ENCODE results near the gene TNRC6A.
"Not testable (repeated sequence)": the region's sequence is repeated elsewhere in the genome, so short reads cannot be mapped to it uniquely, and the experiment has no call there.

Gene TNRC6A

DNA sequence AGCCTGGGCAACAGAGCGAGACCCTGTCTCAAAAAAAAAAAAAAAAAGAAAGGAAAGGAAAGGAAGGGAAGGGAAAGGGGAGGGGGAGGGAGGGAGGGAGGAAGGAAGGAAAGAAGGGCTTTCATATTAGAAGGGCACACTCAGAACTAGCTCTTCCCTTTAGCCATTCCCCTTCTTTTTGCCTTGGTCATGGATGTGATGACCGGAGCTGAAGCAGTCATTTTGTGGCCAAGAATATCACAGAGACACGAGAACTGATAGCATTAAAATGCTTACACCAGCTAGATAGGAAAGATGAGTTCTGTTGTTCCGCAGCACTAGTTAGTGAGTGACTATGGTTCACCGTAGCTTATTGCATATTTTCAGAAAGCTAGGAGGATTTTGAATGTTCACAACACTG, 32.8 kb upstream of the TNRC6A start:
- Histone ChIP-seq H3K9ac (ENCODE audit: low read length in 2 of 2) (no peak overlapping the region), H3K9me3 (ENCODE audit: control insufficient read depth in 2 of 2, low read length in 2 of 2) (no peaks in the 10 kb centered on the region), H3K27me3 (ENCODE audit: control insufficient read depth in 1 of 2, insufficient read depth in 2 of 2, low read length in 2 of 2) (no peaks in the 10 kb centered on the region), H3K27ac (ENCODE audit: low read length) (no peak overlapping the region), H3K4me1 (ENCODE audit: control insufficient read depth, insufficient read depth, low read length) (peaks cover 10% of the 10 kb centered on the region), H3K4me3 (ENCODE audit: low read length in 2 of 2) (no peak overlapping the region), H3K36me3 (ENCODE audit: control insufficient read depth in 2 of 2, insufficient read depth in 2 of 2, low read length in 2 of 2) (no peaks in the 10 kb centered on the region)

DNA sequence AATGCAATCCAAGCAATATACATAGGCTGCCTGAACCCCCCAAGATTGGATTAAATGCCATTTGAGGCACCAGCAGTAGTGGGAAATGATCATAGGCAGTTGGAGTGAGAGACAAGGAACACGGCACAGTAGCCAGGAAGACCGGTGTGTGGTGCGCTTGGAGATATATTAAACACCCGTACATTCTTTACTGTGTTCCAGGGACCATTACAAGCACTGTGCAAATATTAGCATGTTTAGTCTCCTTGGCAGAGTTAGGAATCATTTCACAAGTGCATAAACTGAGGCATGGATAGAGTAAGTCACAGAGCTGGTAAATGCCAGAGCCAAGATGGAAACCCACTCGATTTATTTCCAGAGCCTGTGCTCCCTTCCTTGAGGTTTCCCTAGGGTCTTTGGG, 31.1 kb upstream of the TNRC6A start:
- Histone ChIP-seq H3K27me3 (ENCODE audit: control insufficient read depth in 1 of 2, insufficient read depth in 2 of 2, low read length in 2 of 2) (no peaks in the 10 kb centered on the region), H3K9me3 (ENCODE audit: control insufficient read depth in 2 of 2, low read length in 2 of 2) (no peaks in the 10 kb centered on the region), H3K9ac (ENCODE audit: low read length in 2 of 2) (no peak overlapping the region), H3K36me3 (ENCODE audit: control insufficient read depth in 2 of 2, insufficient read depth in 2 of 2, low read length in 2 of 2) (no peaks in the 10 kb centered on the region), H3K4me3 (ENCODE audit: low read length in 2 of 2) (no peak overlapping the region), H3K27ac (ENCODE audit: low read length) (no peak overlapping the region), H3K4me1 (ENCODE audit: control insufficient read depth, insufficient read depth, low read length) (peaks cover 12% of the 10 kb centered on the region)

DNA sequence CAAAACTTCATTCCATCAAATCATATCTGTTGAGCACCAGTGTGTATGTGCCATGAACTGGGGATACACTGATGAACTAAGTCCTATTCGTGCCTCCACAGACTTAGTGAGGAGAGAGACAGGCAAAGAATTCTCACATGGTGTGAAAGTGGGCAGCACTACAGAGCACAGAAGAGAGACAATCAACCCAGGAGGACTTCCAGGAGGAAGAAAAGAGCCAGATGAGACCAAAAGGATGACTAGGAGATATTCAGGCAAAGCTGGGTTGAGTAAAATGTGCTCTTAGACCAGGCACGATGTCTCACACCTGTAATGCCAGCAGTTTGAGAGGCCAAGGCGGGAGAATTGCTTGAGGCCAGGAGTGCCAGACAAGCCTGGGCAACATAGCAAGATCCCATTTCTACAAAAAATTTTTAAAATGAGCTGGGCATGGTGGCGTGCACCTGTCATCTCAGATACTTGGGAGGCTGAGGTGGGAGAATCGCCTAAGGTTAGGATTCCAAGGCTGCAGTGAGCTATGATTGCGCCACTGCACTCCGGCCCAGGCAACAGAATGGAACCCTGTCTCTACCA, 30.2 kb upstream of the TNRC6A start:
- Histone ChIP-seq H3K4me1 (ENCODE audit: control insufficient read depth, insufficient read depth, low read length) (peaks cover 12% of the 10 kb centered on the region), H3K27ac (ENCODE audit: low read length) (peak overlapping the region; percentile 37), H3K9me3 (ENCODE audit: control insufficient read depth in 2 of 2, low read length in 2 of 2) (no peaks in the 10 kb centered on the region), H3K36me3 (ENCODE audit: control insufficient read depth in 2 of 2, insufficient read depth in 2 of 2, low read length in 2 of 2) (no peaks in the 10 kb centered on the region), H3K27me3 (ENCODE audit: control insufficient read depth in 1 of 2, insufficient read depth in 2 of 2, low read length in 2 of 2) (no peaks in the 10 kb centered on the region), H3K9ac (ENCODE audit: low read length in 2 of 2) (no peak overlapping the region), H3K4me3 (ENCODE audit: low read length in 2 of 2) (no peak overlapping the region)

DNA sequence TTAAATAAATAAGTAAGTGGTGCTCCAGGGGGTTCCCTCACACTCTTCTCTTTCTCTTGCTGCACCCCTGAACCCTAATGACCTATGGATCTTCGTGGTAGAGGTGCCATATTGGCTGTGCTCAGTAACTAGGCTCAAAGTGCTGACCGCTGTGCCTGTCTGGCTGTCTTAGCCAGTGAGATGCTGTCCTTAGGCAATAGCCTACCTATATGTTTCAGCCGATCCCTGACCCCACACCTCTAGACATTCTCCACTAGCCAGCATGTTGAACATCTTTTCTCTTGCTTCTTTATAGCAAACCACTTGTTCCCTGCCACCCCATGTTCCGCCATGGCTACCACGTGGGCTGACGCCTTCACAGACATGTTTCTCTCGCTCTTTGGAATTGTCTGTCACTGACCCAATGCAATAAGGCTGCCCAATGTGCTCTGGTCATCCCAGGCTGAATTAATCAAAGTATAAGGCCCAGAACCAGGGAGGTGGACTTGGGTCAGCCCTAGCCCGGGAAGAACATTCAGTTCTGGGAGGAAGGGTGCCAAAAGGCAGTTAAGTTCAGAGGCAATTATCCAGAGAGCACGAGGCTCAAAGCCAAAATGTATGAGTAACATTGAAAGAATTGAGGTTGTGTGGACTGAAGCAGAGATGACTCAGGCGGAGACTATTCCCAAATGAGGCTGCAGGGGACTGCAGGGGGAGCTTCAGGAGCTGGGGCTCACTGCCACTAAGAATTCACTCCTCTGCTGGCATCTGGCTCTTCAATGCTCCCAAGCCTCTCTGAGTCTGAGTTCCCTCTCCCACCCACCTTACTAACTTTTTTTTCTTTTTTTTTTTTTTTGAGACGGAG, 28.7 kb upstream of the TNRC6A start:
- Histone ChIP-seq H3K9ac (ENCODE audit: low read length in 2 of 2) (peak overlapping the region in 1 of 2 donors; percentile 21), H3K4me3 (ENCODE audit: low read length in 2 of 2) (no peak overlapping the region), H3K36me3 (ENCODE audit: control insufficient read depth in 2 of 2, insufficient read depth in 2 of 2, low read length in 2 of 2) (no peaks in the 10 kb centered on the region), H3K27ac (ENCODE audit: low read length) (peak overlapping the region; percentile 90), H3K27me3 (ENCODE audit: control insufficient read depth in 1 of 2, insufficient read depth in 2 of 2, low read length in 2 of 2) (no peaks in the 10 kb centered on the region), H3K9me3 (ENCODE audit: control insufficient read depth in 2 of 2, low read length in 2 of 2) (no peaks in the 10 kb centered on the region), H3K4me1 (ENCODE audit: control insufficient read depth, insufficient read depth, low read length) (peaks cover 12% of the 10 kb centered on the region)

DNA sequence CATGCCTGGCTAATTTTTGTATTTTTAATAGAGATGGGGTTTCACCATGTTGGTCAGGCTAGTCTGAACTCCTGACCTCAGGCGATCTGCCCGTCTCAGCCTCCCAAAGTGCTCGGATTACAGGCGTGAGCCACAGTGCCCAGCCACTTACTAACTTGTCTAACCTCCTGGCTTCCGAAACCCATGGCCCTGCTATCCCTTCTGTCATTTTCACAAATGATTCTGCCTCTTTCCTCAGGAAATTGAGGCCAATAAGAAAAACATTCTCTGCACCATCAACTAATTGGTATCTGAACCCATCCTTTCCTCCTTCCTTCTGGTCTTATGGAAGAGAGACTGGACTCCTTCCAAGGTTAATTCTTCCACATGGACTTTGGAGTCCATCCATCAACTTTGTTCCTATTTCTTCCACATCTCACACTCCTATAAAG, 27.9 kb upstream of the TNRC6A start:
- Histone ChIP-seq H3K27ac (ENCODE audit: low read length) (peak overlapping the region; percentile 90), H3K9ac (ENCODE audit: low read length in 2 of 2) (peak overlapping the region in 1 of 2 donors; percentile 3), H3K36me3 (ENCODE audit: control insufficient read depth in 2 of 2, insufficient read depth in 2 of 2, low read length in 2 of 2) (no peaks in the 10 kb centered on the region), H3K9me3 (ENCODE audit: control insufficient read depth in 2 of 2, low read length in 2 of 2) (no peaks in the 10 kb centered on the region), H3K27me3 (ENCODE audit: control insufficient read depth in 1 of 2, insufficient read depth in 2 of 2, low read length in 2 of 2) (no peaks in the 10 kb centered on the region), H3K4me3 (ENCODE audit: low read length in 2 of 2) (no peak overlapping the region), H3K4me1 (ENCODE audit: control insufficient read depth, insufficient read depth, low read length) (peaks cover 12% of the 10 kb centered on the region)

DNA sequence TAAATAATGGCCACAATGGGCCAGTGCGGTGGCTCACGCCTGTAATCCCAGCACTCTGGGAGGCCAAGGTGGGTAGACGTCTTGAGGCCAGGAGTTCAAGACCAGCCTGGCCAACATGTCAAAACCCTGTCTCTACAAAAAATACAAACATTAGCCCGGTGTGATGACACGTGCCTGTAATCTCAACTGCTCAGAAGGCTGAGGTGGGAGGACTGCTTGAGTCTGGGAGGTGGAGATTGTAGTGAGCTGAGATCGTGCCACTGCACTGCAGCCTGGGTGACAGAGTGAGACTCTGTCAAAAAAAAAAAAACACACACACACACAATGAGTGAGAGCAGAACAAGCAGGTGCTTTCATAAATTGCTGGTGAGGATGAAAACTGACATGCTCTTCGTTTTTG, 21.7 kb upstream of the TNRC6A start:
- H3K4me1 ChIP-seq (ENCODE audit: control insufficient read depth, insufficient read depth, low read length); H3K4me3 ChIP-seq (ENCODE audit: low read length in 2 of 2); H3K27me3 ChIP-seq (ENCODE audit: control insufficient read depth in 1 of 2, insufficient read depth in 2 of 2, low read length in 2 of 2); H3K36me3 ChIP-seq (ENCODE audit: control insufficient read depth in 2 of 2, insufficient read depth in 2 of 2, low read length in 2 of 2); H3K27ac ChIP-seq (ENCODE audit: low read length); H3K9ac ChIP-seq (ENCODE audit: low read length in 2 of 2); H3K9me3 ChIP-seq (ENCODE audit: control insufficient read depth in 2 of 2, low read length in 2 of 2): not testable (repeated sequence)

DNA sequence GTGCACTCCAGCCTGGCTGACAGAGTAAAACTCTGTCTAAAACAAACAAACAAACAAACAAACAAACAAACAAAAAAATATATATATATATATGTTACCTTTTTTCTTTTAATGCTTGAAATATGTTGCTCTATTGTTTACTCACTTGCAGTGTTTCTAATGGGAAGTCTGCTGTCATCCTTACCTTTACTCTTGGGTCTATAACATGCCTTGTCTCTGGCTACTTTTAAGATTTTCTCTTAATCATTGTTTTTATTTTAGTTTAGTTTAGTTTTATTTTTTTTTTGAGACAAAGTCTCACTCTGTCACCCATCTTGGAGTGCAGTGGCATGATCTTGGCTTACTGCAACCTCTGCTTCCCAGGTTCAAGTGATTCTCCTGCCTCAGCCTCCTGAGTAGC, 16.1 kb upstream of the TNRC6A start:
- H3K27me3 ChIP-seq (ENCODE audit: control insufficient read depth in 1 of 2, insufficient read depth in 2 of 2, low read length in 2 of 2): no peaks in the 10 kb centered on the region
- no peak overlapping the region for H3K27ac ChIP-seq (ENCODE audit: low read length)
- no peak overlapping the region for H3K9ac ChIP-seq (ENCODE audit: low read length in 2 of 2)
- H3K4me3 ChIP-seq (ENCODE audit: low read length in 2 of 2): no peak overlapping the region
- no peaks in the 10 kb centered on the region for H3K9me3 ChIP-seq (ENCODE audit: control insufficient read depth in 2 of 2, low read length in 2 of 2)
- H3K4me1 ChIP-seq (ENCODE audit: control insufficient read depth, insufficient read depth, low read length): peaks cover 4% of the 10 kb centered on the region
- no peaks in the 10 kb centered on the region for H3K36me3 ChIP-seq (ENCODE audit: control insufficient read depth in 2 of 2, insufficient read depth in 2 of 2, low read length in 2 of 2)

DNA sequence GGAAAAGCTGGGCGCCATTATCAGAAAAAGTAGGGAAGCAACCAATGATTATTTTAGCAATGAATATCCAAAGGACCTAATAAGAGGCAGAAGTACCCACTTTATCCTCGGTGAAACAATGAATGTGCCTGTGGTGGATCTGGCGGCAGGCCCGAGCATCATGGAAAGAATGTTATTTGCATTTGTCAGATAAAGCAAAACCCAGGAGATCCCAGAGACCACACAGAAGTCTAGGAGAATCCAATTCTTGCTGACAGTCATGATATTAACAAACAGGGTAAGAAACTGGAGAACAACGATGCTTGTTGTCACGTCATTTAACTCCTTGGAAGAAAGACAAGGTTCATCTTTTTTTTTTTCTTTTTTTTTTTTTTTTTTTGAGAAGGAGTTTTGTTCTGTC, 12.0 kb upstream of the TNRC6A start:
- no peaks in the 10 kb centered on the region for H3K27me3 ChIP-seq (ENCODE audit: control insufficient read depth in 1 of 2, insufficient read depth in 2 of 2, low read length in 2 of 2)
- no peaks in the 10 kb centered on the region for H3K36me3 ChIP-seq (ENCODE audit: control insufficient read depth in 2 of 2, insufficient read depth in 2 of 2, low read length in 2 of 2)
- H3K4me3 ChIP-seq (ENCODE audit: low read length in 2 of 2): no peak overlapping the region
- H3K9me3 ChIP-seq (ENCODE audit: control insufficient read depth in 2 of 2, low read length in 2 of 2): no peaks in the 10 kb centered on the region
- no peak overlapping the region for H3K27ac ChIP-seq (ENCODE audit: low read length)
- H3K9ac ChIP-seq (ENCODE audit: low read length in 2 of 2): no peak overlapping the region
- H3K4me1 ChIP-seq (ENCODE audit: control insufficient read depth, insufficient read depth, low read length): peaks cover 4% of the 10 kb centered on the region

DNA sequence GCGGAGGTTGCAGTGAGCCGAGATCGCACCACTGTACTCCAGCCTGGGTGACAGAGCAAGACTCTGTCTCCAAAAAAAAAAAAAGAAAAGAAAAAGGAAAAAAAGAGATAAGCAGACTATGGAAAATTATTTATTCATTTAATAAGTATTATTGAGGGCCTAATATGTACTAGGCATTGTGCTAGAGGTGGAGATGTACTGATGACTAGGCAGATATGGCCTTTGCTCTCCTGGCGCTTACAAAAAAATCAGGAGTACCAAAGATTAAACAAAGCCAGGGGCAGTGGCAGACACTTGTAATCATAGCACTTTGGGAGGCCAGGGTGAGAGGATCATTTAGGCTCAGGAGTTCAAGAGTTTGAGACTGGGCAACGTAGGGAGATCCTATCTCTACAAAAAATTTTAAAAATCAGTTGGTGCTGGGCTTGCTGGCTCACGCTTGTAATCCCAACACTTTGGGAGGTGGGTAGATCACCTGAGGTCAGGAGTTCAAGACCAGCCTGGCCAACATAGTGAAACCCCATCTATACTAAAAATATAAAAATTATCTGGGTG, 10.4 kb upstream of the TNRC6A start:
- no peak overlapping the region for H3K4me3 ChIP-seq (ENCODE audit: low read length in 2 of 2)
- H3K9me3 ChIP-seq (ENCODE audit: control insufficient read depth in 2 of 2, low read length in 2 of 2): no peaks in the 10 kb centered on the region
- no peak overlapping the region for H3K27ac ChIP-seq (ENCODE audit: low read length)
- peaks cover 4% of the 10 kb centered on the region for H3K4me1 ChIP-seq (ENCODE audit: control insufficient read depth, insufficient read depth, low read length)
- no peaks in the 10 kb centered on the region for H3K27me3 ChIP-seq (ENCODE audit: control insufficient read depth in 1 of 2, insufficient read depth in 2 of 2, low read length in 2 of 2)
- no peak overlapping the region for H3K9ac ChIP-seq (ENCODE audit: low read length in 2 of 2)
- H3K36me3 ChIP-seq (ENCODE audit: control insufficient read depth in 2 of 2, insufficient read depth in 2 of 2, low read length in 2 of 2): no peaks in the 10 kb centered on the region

DNA sequence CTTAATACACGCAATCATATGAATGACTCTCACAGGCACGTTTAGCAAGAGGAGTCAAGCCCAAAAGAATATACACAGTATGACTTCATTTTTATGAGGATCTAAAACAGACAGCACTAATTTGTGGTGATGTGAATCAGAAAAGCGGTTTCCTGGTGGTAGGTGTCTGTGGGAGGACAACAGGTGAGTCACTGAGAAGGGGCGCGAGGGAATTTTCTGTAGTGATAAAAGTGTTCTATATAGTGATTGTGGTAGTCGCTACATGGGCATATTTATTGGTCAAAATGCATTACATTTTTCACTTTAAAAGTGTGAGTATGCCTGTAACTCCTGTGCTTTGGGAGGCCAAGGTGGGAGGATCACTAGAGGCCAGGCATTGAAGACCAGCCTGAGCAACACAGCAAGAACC, 7.6 kb upstream of the TNRC6A start:
- Histone ChIP-seq H3K9ac (ENCODE audit: low read length in 2 of 2) (no peak overlapping the region), H3K9me3 (ENCODE audit: control insufficient read depth in 2 of 2, low read length in 2 of 2) (no peaks in the 10 kb centered on the region), H3K27ac (ENCODE audit: low read length) (no peak overlapping the region), H3K27me3 (ENCODE audit: control insufficient read depth in 1 of 2, insufficient read depth in 2 of 2, low read length in 2 of 2) (no peaks in the 10 kb centered on the region), H3K36me3 (ENCODE audit: control insufficient read depth in 2 of 2, insufficient read depth in 2 of 2, low read length in 2 of 2) (no peaks in the 10 kb centered on the region), H3K4me3 (ENCODE audit: low read length in 2 of 2) (no peak overlapping the region), H3K4me1 (ENCODE audit: control insufficient read depth, insufficient read depth, low read length) (peaks cover 4% of the 10 kb centered on the region)

DNA sequence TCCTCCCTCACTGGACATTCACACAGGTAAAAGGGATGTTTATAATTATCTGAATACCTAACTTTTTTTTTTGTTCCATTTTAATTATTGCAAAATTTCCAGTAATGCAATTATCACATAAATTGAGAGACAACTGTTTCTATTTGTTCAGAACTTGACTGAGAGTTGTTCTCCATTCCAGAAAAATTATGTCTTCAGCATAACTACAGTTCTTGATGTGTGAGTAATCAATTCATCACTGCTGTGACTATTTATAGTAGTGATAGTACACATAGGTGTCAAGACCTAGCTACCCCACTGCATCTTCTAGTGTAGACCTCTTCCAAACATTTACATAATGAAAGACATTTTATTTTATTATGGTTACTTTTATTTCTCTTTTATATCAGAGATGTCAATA, 5.8 kb upstream of the TNRC6A start:
- Histone ChIP-seq H3K27me3 (ENCODE audit: control insufficient read depth in 1 of 2, insufficient read depth in 2 of 2, low read length in 2 of 2) (no peaks in the 10 kb centered on the region), H3K4me1 (ENCODE audit: control insufficient read depth, insufficient read depth, low read length) (peaks cover 2% of the 10 kb centered on the region), H3K9ac (ENCODE audit: low read length in 2 of 2) (no peak overlapping the region), H3K27ac (ENCODE audit: low read length) (no peak overlapping the region), H3K4me3 (ENCODE audit: low read length in 2 of 2) (no peak overlapping the region), H3K9me3 (ENCODE audit: control insufficient read depth in 2 of 2, low read length in 2 of 2) (no peaks in the 10 kb centered on the region), H3K36me3 (ENCODE audit: control insufficient read depth in 2 of 2, insufficient read depth in 2 of 2, low read length in 2 of 2) (no peaks in the 10 kb centered on the region)

Measured in stomach smooth muscle (tissue), 2 donors.